Astrocyte of the spinal cord (primary cell): ENCODE results near the gene PLSCR4.

Experiments used
- DNase-seq: peaks from one replicate; pipeline ENCODE4 v3.0.0; 2011; ENCODE audit warnings: low read depth, low spot score
- H3K4me3 ChIP-seq: 2 replicates; pipeline ENCODE4 v1.5.1; 2011; ENCODE audit warnings: low read depth, mild to moderate bottlenecking, low read length, moderate library complexity
- CTCF ChIP-seq: IDR thresholded peaks from 2 replicates; pipeline ENCODE4 v1.5.1; 2012; ENCODE audit warnings: low read depth, mild to moderate bottlenecking, low read length, inconsistent platforms
- in situ Hi-C: cut with HindIII; loops from 2 replicates; pipeline ENCODE4 v1.10.0; 2017; ENCODE audit warnings: low sequenced_read_pairs

PLSCR4 gene

GRCh38 chr3:146217324-146217723 lies 33.6 kb downstream of the PLSCR4 start:
- no peak overlapping the region for H3K4me3 ChIP-seq
- in situ Hi-C loops: no loop called here
- DNase-seq: no peak
- no peak for TF ChIP-seq CTCF

GRCh38 chr3:146214493-146214892 lies 36.4 kb downstream of the PLSCR4 start:
- TF ChIP-seq CTCF: no peak
- in situ Hi-C loops: no loop called here
- no peak for DNase-seq
- H3K4me3 ChIP-seq: no peak overlapping the region

- in situ Hi-C loops: no loop called here
- no peak overlapping the region for H3K4me3 ChIP-seq
- no peak for DNase-seq
- no peak for TF ChIP-seq CTCF
These were observed 41.5 kb downstream of the PLSCR4 start for GRCh38 chr3:146209371-146209770.

GRCh38 chr3:146203776-146204175 lies 47.1 kb downstream of the PLSCR4 start:
- no peak overlapping the region for H3K4me3 ChIP-seq
- in situ Hi-C loops: no loop called here
- DNase-seq: no peak
- no peak for TF ChIP-seq CTCF

- in situ Hi-C loops: no loop called here
- no peak for DNase-seq
- H3K4me3 ChIP-seq: no peak overlapping the region
- no peak for TF ChIP-seq CTCF
These were observed 50.3 kb downstream of the PLSCR4 start for GRCh38 chr3:146200461-146201220.

GRCh38 chr3:146199762-146200161 lies 51.1 kb downstream of the PLSCR4 start:
- no peak for TF ChIP-seq CTCF
- DNase-seq: no peak
- H3K4me3 ChIP-seq: no peak overlapping the region
- in situ Hi-C loops: no loop called here
